Stimulated activated CD4-positive, alpha-beta T cell treated with anti-CD3 and anti-CD28 coated beads, Interleukin-4, amount 100 ng/mL, for 24 hours (primary cell): ENCODE results near the gene MAN1A1.

Experiments
- DNase-seq: peaks from one replicate; pipeline ENCODE4 v3.0.0-alpha.2; 2020

The MAN1A1 gene

GRCh38 chr6:119264854-119265397 is 84.6 kb downstream of the MAN1A1 start:
- no peak for DNase-seq

- no peak for DNase-seq
These were observed 86.9 kb downstream of the MAN1A1 start for GRCh38 chr6:119262612-119263011.

GRCh38 chr6:119261944-119262284 is 87.6 kb downstream of the MAN1A1 start:
- no peak for DNase-seq

- DNase-seq, result no peak
These were observed 90.5 kb downstream of the MAN1A1 start for GRCh38 chr6:119259027-119259426.

- no peak for DNase-seq
These were observed 91.8 kb downstream of the MAN1A1 start for GRCh38 chr6:119257726-119258125.

GRCh38 chr6:119256978-119257462 is 92.5 kb downstream of the MAN1A1 start:
- no peak for DNase-seq

GRCh38 chr6:119256392-119256791 is 93.2 kb downstream of the MAN1A1 start:
- no peak for DNase-seq

GRCh38 chr6:119255492-119255891 is 94.1 kb downstream of the MAN1A1 start:
- no peak for DNase-seq

- no peak for DNase-seq
These were observed 99.5 kb downstream of the MAN1A1 start for GRCh38 chr6:119250036-119250435.

- no peak for DNase-seq
These were observed 100.2 kb downstream of the MAN1A1 start for GRCh38 chr6:119249319-119249718.

- DNase-seq, result no peak
These were observed 102.1 kb downstream of the MAN1A1 start for GRCh38 chr6:119247504-119247903.

- DNase-seq, result no peak
These were observed 105.9 kb downstream of the MAN1A1 start for GRCh38 chr6:119243657-119244056.

GRCh38 chr6:119243037-119243436 is 106.5 kb downstream of the MAN1A1 start:
- no peak for DNase-seq

GRCh38 chr6:119241540-119242309 is 107.8 kb downstream of the MAN1A1 start:
- DNase-seq, result no peak

- no peak for DNase-seq
These were observed 108.5 kb downstream of the MAN1A1 start for GRCh38 chr6:119241111-119241465.

- no peak for DNase-seq
These were observed 109.1 kb downstream of the MAN1A1 start for GRCh38 chr6:119240257-119241110.

- DNase-seq, result no peak
These were observed 112.3 kb downstream of the MAN1A1 start for GRCh38 chr6:119237177-119237715.

GRCh38 chr6:119234941-119235340 is 114.6 kb downstream of the MAN1A1 start:
- DNase-seq, result no peak

GRCh38 chr6:119234457-119234856 is 115.1 kb downstream of the MAN1A1 start:
- no peak for DNase-seq

- DNase-seq, result no peak
These were observed 116.1 kb downstream of the MAN1A1 start for GRCh38 chr6:119233312-119233984.

- DNase-seq, result no peak
These were observed 118.2 kb downstream of the MAN1A1 start for GRCh38 chr6:119231394-119231793.

- DNase-seq, result no peak
These were observed 119.4 kb downstream of the MAN1A1 start for GRCh38 chr6:119230160-119230559.

- no peak for DNase-seq
These were observed 122.2 kb downstream of the MAN1A1 start for GRCh38 chr6:119227377-119227776.
